ENCODE results near the gene ITPKB. TPM values are rescaled to one million over a fixed set of nuclear protein-coding genes. Genes with fewer than 3 reads are reported as not detected.

The ITPKB gene
- total RNA-seq, 1 experiment from 2014 or later, result 4.4 TPM

- TF ChIP-seq, protein P1, sequence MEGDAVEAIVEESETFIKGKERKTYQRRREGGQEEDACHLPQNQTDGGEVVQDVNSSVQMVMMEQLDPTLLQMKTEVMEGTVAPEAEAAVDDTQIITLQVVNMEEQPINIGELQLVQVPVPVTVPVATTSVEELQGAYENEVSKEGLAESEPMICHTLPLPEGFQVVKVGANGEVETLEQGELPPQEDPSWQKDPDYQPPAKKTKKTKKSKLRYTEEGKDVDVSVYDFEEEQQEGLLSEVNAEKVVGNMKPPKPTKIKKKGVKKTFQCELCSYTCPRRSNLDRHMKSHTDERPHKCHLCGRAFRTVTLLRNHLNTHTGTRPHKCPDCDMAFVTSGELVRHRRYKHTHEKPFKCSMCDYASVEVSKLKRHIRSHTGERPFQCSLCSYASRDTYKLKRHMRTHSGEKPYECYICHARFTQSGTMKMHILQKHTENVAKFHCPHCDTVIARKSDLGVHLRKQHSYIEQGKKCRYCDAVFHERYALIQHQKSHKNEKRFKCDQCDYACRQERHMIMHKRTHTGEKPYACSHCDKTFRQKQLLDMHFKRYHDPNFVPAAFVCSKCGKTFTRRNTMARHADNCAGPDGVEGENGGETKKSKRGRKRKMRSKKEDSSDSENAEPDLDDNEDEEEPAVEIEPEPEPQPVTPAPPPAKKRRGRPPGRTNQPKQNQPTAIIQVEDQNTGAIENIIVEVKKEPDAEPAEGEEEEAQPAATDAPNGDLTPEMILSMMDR (IDR thresholded peaks at IDR 0.05; ENCODE audit: insufficient read depth in 1 of 2, low read depth in 1 of 2, low read length in 1 of 2, severe bottlenecking in 1 of 2, unreplicated experiment in 1 of 2), result no peak
- H3K9me3 Mint-ChIP-seq (ENCODE audit: unreplicated experiment), result no peaks in the 10 kb centered on the region
- intact Hi-C loops (cut with micrococcal nuclease; ENCODE audit: unreplicated experiment), result no loop called here
- H3K36me3 ChIP-seq (ENCODE audit: control insufficient read depth, insufficient read depth, low read length), result no peaks in the 10 kb centered on the region
- no TSS peak for BruUV-seq (replicated peaks)
- POLR2A ChIA-PET, result no interaction called here
- no peaks in the 10 kb centered on the region for H3K36me3 Mint-ChIP-seq (ENCODE audit: insufficient read depth, unreplicated experiment)
- no peaks in the 10 kb centered on the region for H3K4me1 ChIP-seq
- CTCF ChIA-PET, result no interaction called here
- H3K4me3 Mint-ChIP-seq (ENCODE audit: unreplicated experiment), result no peak overlapping the region
- H3K27me3 ChIP-seq (replicated peaks; ENCODE audit: control insufficient read depth, insufficient read depth, low read length), result no peaks in the 10 kb centered on the region; the same call in 1 of the 2 replicates
- DNase-seq, result no peak
- no peaks in the 10 kb centered on the region for H3K4me1 Mint-ChIP-seq (ENCODE audit: low read depth, unreplicated experiment)
- H3K9me3 ChIP-seq, result no peaks in the 10 kb centered on the region
- peaks cover 17% of the 10 kb centered on the region for H3K27me3 Mint-ChIP-seq (ENCODE audit: insufficient read depth, unreplicated experiment)
- no peak overlapping the region for H3K27ac Mint-ChIP-seq (ENCODE audit: unreplicated experiment)
- no peak overlapping the region for H3K4me3 ChIP-seq (ENCODE audit: low read depth, low read length)
Measured at GRCh38 chr1:226762055-226762454, 23.0 kb upstream of the ITPKB start.

GRCh38 chr1:226761322-226761721, 22.2 kb upstream of the ITPKB start:
- ChIA-PET POLR2A (no interaction called here), CTCF (no interaction called here)
- Histone ChIP-seq H3K27me3 (replicated peaks; ENCODE audit: control insufficient read depth, insufficient read depth, low read length) (no peaks in the 10 kb centered on the region; the same call in 1 of the 2 replicates), H3K4me1 (no peaks in the 10 kb centered on the region), H3K36me3 (ENCODE audit: control insufficient read depth, insufficient read depth, low read length) (no peaks in the 10 kb centered on the region), H3K4me3 (ENCODE audit: low read depth, low read length) (no peak overlapping the region), H3K9me3 (no peaks in the 10 kb centered on the region)
- H3K9me3 Mint-ChIP-seq (ENCODE audit: unreplicated experiment), result no peaks in the 10 kb centered on the region
- intact Hi-C loops (cut with micrococcal nuclease; ENCODE audit: unreplicated experiment), result no loop called here
- BruUV-seq (replicated peaks), result no TSS peak
- H3K27ac Mint-ChIP-seq (ENCODE audit: unreplicated experiment), result no peak overlapping the region
- no peak overlapping the region for H3K4me3 Mint-ChIP-seq (ENCODE audit: unreplicated experiment)
- peaks cover 15% of the 10 kb centered on the region for H3K27me3 Mint-ChIP-seq (ENCODE audit: insufficient read depth, unreplicated experiment)
- DNase-seq, result no peak
- no peaks in the 10 kb centered on the region for H3K36me3 Mint-ChIP-seq (ENCODE audit: insufficient read depth, unreplicated experiment)
- TF ChIP-seq, protein P1 (IDR thresholded peaks at IDR 0.05; ENCODE audit: insufficient read depth in 1 of 2, low read depth in 1 of 2, low read length in 1 of 2, severe bottlenecking in 1 of 2, unreplicated experiment in 1 of 2), result no peak
- no peaks in the 10 kb centered on the region for H3K4me1 Mint-ChIP-seq (ENCODE audit: low read depth, unreplicated experiment)

GRCh38 chr1:226754793-226755533, 15.9 kb upstream of the ITPKB start:
- Mint-ChIP-seq H3K4me3 (ENCODE audit: unreplicated experiment) (no peak overlapping the region), H3K9me3 (ENCODE audit: unreplicated experiment) (no peaks in the 10 kb centered on the region), H3K27ac (ENCODE audit: unreplicated experiment) (no peak overlapping the region), H3K36me3 (ENCODE audit: insufficient read depth, unreplicated experiment) (no peaks in the 10 kb centered on the region), H3K4me1 (ENCODE audit: low read depth, unreplicated experiment) (peaks cover 6% of the 10 kb centered on the region), H3K27me3 (ENCODE audit: insufficient read depth, unreplicated experiment) (peaks cover 5% of the 10 kb centered on the region)
- TF ChIP-seq, protein P1 (IDR thresholded peaks at IDR 0.05; ENCODE audit: insufficient read depth in 1 of 2, low read depth in 1 of 2, low read length in 1 of 2, severe bottlenecking in 1 of 2, unreplicated experiment in 1 of 2), result no peak
- Histone ChIP-seq H3K4me3 (ENCODE audit: low read depth, low read length) (no peak overlapping the region), H3K4me1 (no peaks in the 10 kb centered on the region), H3K9me3 (no peaks in the 10 kb centered on the region), H3K27me3 (replicated peaks; ENCODE audit: control insufficient read depth, insufficient read depth, low read length) (no peaks in the 10 kb centered on the region; the same call in 1 of the 2 replicates), H3K36me3 (ENCODE audit: control insufficient read depth, insufficient read depth, low read length) (no peaks in the 10 kb centered on the region)
- no TSS peak for BruUV-seq (replicated peaks)
- ChIA-PET POLR2A (no interaction called here), CTCF (no interaction called here)
- no peak for DNase-seq
- intact Hi-C loops (cut with micrococcal nuclease; ENCODE audit: unreplicated experiment), result no loop called here
